AG04449 (cell line): ENCODE data around the gene TUBB.

Experiments used
- CTCF ChIA-PET: fragments of 350-600 bp; formaldehyde crosslinking; extraction: SDS; loops from one replicate; lab custom pipeline; 2021; ENCODE audit warnings: antibody characterized with exemption; lab: Yijun Ruan, JAX
- POLR2A ChIA-PET: fragments of 400-600, 350-600 bp; formaldehyde crosslinking; extraction: SDS; loops from one replicate; lab custom pipeline; 2020; ENCODE audit warnings: antibody characterized with exemption, inconsistent platforms; lab: Yijun Ruan, JAX
- DNase-seq: peaks from one replicate; pipeline ENCODE4 v3.0.0-alpha.2; 2010; ENCODE audit warnings: low read depth, low spot score
- H3K4me3 ChIP-seq: 2 replicates; pipeline ENCODE4 v1.5.1; 2011; ENCODE audit warnings: low read depth, mild to moderate bottlenecking, control low read depth, low read length
- TF ChIP-seq, protein P1 (sequence below): IDR thresholded peaks from one replicate; pipeline ENCODE4 v1.5.1; 2011; ENCODE audit warnings: mild to moderate bottlenecking, moderate library complexity, low read length, control low read depth, inconsistent platforms; ENCODE audit not compliant: insufficient read depth; ENCODE audit errors: missing control alignments

Gene TUBB

GRCh38 chr6:30707281-30707850 is 12.8 kb upstream of the TUBB start:
- no peak for DNase-seq
- CTCF ChIA-PET, result interaction anchor here (0.7 to 0.9 kb wide), 2 partner anchors 10 to 372 kb away, joined by 3 read pairs; partner anchors contain the start of gene MDC1
- POLR2A ChIA-PET, result no interaction called here
- TF ChIP-seq, protein P1, sequence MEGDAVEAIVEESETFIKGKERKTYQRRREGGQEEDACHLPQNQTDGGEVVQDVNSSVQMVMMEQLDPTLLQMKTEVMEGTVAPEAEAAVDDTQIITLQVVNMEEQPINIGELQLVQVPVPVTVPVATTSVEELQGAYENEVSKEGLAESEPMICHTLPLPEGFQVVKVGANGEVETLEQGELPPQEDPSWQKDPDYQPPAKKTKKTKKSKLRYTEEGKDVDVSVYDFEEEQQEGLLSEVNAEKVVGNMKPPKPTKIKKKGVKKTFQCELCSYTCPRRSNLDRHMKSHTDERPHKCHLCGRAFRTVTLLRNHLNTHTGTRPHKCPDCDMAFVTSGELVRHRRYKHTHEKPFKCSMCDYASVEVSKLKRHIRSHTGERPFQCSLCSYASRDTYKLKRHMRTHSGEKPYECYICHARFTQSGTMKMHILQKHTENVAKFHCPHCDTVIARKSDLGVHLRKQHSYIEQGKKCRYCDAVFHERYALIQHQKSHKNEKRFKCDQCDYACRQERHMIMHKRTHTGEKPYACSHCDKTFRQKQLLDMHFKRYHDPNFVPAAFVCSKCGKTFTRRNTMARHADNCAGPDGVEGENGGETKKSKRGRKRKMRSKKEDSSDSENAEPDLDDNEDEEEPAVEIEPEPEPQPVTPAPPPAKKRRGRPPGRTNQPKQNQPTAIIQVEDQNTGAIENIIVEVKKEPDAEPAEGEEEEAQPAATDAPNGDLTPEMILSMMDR, result no peak
- H3K4me3 ChIP-seq, result no peak overlapping the region

GRCh38 chr6:30709101-30709868 is 10.9 kb upstream of the TUBB start:
- TF ChIP-seq, protein P1, result no peak
- CTCF ChIA-PET, result interaction anchor here (0.7 to 1.6 kb wide), 2 partner anchors 11 to 31 kb away, joined by 3 to 5 read pairs; no protein-coding TSS in a partner anchor
- POLR2A ChIA-PET, result no interaction called here
- DNase-seq, result no peak
- no peak overlapping the region for H3K4me3 ChIP-seq

- CTCF ChIA-PET, result interaction anchor here (1.2 to 1.9 kb wide), 4 partner anchors 11 to 375 kb away, joined by 3 to 6 read pairs (median 4); no protein-coding TSS in a partner anchor
- POLR2A ChIA-PET, result interaction anchor here (0.8 kb wide), 1 partner anchor 21 kb away, joined by 3 read pairs; the partner anchor contains the start of gene NRM
- DNase-seq, result no peak
- no peak overlapping the region for H3K4me3 ChIP-seq
- TF ChIP-seq, protein P1, result no peak
These were observed 8.3 kb upstream of the TUBB start for GRCh38 chr6:30711758-30712380.

GRCh38 chr6:30712441-30712945 is 7.7 kb upstream of the TUBB start:
- CTCF ChIA-PET, result interaction anchor here (1.0 to 1.6 kb wide), 2 partner anchors 28 to 34 kb away, joined by 3 to 5 read pairs; no protein-coding TSS in a partner anchor
- H3K4me3 ChIP-seq, result no peak overlapping the region
- TF ChIP-seq, protein P1, result no peak
- no peak for DNase-seq
- POLR2A ChIA-PET, result no interaction called here

- ChIA-PET POLR2A (no interaction called here), CTCF (no interaction called here)
- no peak overlapping the region for H3K4me3 ChIP-seq
- TF ChIP-seq, protein P1, result no peak
- DNase-seq, result no peak
These were observed 5.9 kb upstream of the TUBB start for GRCh38 chr6:30714263-30714662.
